A549 (cell line): ENCODE results near the gene SGTA. TPM values are rescaled to one million over a fixed set of nuclear protein-coding genes. Genes with fewer than 3 reads are reported as not detected.

Experiments
- ATAC-seq, 2 experiments: fragments of 200-7000 bp in 1 of 2; fragments of >200 bp in 1 of 2; cut with Nextera tagmentation in 1 of 2; cut with Tn5 transposase in 1 of 2; 3 replicates each; pipeline versions ENCODE4 v1.8.0 to v1.9.1; 2018 to 2020; ENCODE audit warnings: mild to moderate bottlenecking in 1 of 2, moderate library complexity in 1 of 2
- CTCF ChIA-PET: fragments of 300-600 bp; sonication (Branson Sonifier 250); formaldehyde crosslinking; extraction: SDS; loops from one replicate; lab custom pipeline; 2021; ENCODE audit warnings: antibody characterized with exemption, inconsistent platforms; lab: Yijun Ruan, JAX
- POLR2A ChIA-PET: fragments of 350-600 bp; formaldehyde crosslinking; extraction: SDS; loops from one replicate; lab custom pipeline; 2021; ENCODE audit warnings: antibody characterized with exemption, inconsistent platforms; lab: Yijun Ruan, JAX
- DNase-seq, 2 experiments: peaks; one replicate each; pipeline versions ENCODE4 v3.0.0 to v3.0.0-alpha.2; 2011 to 2016; ENCODE audit warnings: low read depth in 1 of 2, low spot score in 1 of 2
- FAIRE-seq: peaks from 2 replicates; lab custom pipeline; 2011; peaks lifted over from hg19 to GRCh38; lab: Jason Lieb, UNC
- H3K27ac ChIP-seq, 2 experiments: fragments of >200 bp; sonication (Bioruptor Twin); formaldehyde crosslinking; 3 replicates each; pipeline ENCODE4 v1.5.1; 2016 to 2017
- H3K4me1 ChIP-seq: fragments of >200 bp; sonication (Bioruptor Twin); formaldehyde crosslinking; 3 replicates; pipeline ENCODE4 v1.6.1; 2016
- H3K4me2 ChIP-seq: fragments of >200 bp; sonication (Bioruptor Twin); formaldehyde crosslinking; 3 replicates; pipeline ENCODE4 v1.6.1; 2016
- H3K4me3 ChIP-seq: fragments of >200 bp; sonication (Bioruptor Twin); formaldehyde crosslinking; 3 replicates; pipeline ENCODE4 v1.5.1; 2016
- H3K9me3 ChIP-seq: fragments of >200 bp; sonication (Bioruptor Twin); formaldehyde crosslinking; 3 replicates; pipeline ENCODE4 v1.6.1; 2016
- ATOH8 ChIP-seq: fragments of 250-450 bp; sonication (Bioruptor Pico); IDR thresholded peaks from 2 replicates; pipeline ENCODE4 v1.5.0; 2020; ENCODE audit warnings: low read depth, mild to moderate bottlenecking, moderate library complexity
- CEBPB ChIP-seq, 2 experiments: fragments of >200 bp in 1 of 2; sonication (Bioruptor Twin) in 1 of 2; formaldehyde crosslinking in 1 of 2; IDR thresholded peaks; 2 replicates each; pipeline ENCODE4 v1.6.1; 2012 to 2016
- CHD2 ChIP-seq: fragments of 150-350 bp; IDR thresholded peaks from 2 replicates; pipeline ENCODE4 v1.6.1; 2014; ENCODE audit warnings: low read length; ENCODE audit not compliant: partially characterized antibody
- CTCF ChIP-seq: fragments of >200 bp; sonication (Bioruptor Twin); formaldehyde crosslinking; IDR thresholded peaks from 3 replicates; pipeline ENCODE4 v1.5.1; 2016
- EHF ChIP-seq: fragments of 250-450 bp; sonication (Bioruptor Pico); IDR thresholded peaks from 2 replicates; pipeline ENCODE4 v1.5.0; 2020; ENCODE audit warnings: mild to moderate bottlenecking
- EP300 ChIP-seq, 2 experiments: fragments of >200 bp; sonication (Bioruptor Twin); formaldehyde crosslinking; IDR thresholded peaks; 2 replicates in 1 of 2; 3 replicates in 1 of 2; pipeline ENCODE4 v1.6.1; 2016 to 2017
- GATA3 ChIP-seq: IDR thresholded peaks from 2 replicates; pipeline ENCODE4 v1.6.1; 2012; ENCODE audit warnings: borderline replicate concordance
- HDAC2 ChIP-seq: fragments of 200-600 bp; sonication (generic); IDR thresholded peaks from 2 replicates; pipeline ENCODE4 v1.6.1; 2016
- HES2 ChIP-seq: fragments of >200 bp; sonication (Bioruptor Twin); formaldehyde crosslinking; IDR thresholded peaks from 2 replicates; pipeline ENCODE4 v1.6.1; 2016
- HMGXB4 ChIP-seq: fragments of 250-450 bp; sonication (Bioruptor Pico); IDR thresholded peaks from 2 replicates; pipeline ENCODE4 v1.5.0; 2021; ENCODE audit warnings: mild to moderate bottlenecking, moderate library complexity, borderline replicate concordance
- HOXA7 ChIP-seq: fragments of 250-450 bp; sonication (Bioruptor Pico); IDR thresholded peaks from 2 replicates; pipeline ENCODE4 v1.5.0; 2020; ENCODE audit warnings: mild to moderate bottlenecking, moderate library complexity
- HOXB13 ChIP-seq: fragments of 250-450 bp; sonication (Bioruptor Pico); IDR thresholded peaks from 2 replicates; pipeline ENCODE4 v1.5.0; 2020; ENCODE audit warnings: low read depth, mild to moderate bottlenecking, moderate library complexity
- JUNB ChIP-seq: fragments of >200 bp; sonication (Bioruptor Twin); formaldehyde crosslinking; IDR thresholded peaks from 2 replicates; pipeline ENCODE4 v1.6.1; 2016
- MAFK ChIP-seq: fragments of 450-650 bp; IDR thresholded peaks from 2 replicates; pipeline ENCODE4 v1.6.1; 2014; ENCODE audit not compliant: partially characterized antibody
- MAX ChIP-seq: IDR thresholded peaks from 2 replicates; pipeline ENCODE4 v1.6.1; 2012
- MAZ ChIP-seq: fragments of 150-350 bp; IDR thresholded peaks from 2 replicates; pipeline ENCODE4 v1.6.1; 2014; ENCODE audit warnings: antibody characterized with exemption, low read depth, low read length, borderline replicate concordance
- NFE2L2 ChIP-seq: fragments of 150-350 bp; conservative IDR thresholded peaks from 2 replicates; pipeline ENCODE4 v1.6.1; 2014; ENCODE audit warnings: low read length
- NPAS2 ChIP-seq: fragments of 250-450 bp; sonication (Bioruptor Pico); IDR thresholded peaks from 2 replicates; pipeline ENCODE4 v1.8.0; 2022; ENCODE audit warnings: mild to moderate bottlenecking, moderate library complexity, borderline replicate concordance
- NR3C1 ChIP-seq: fragments of >200 bp; sonication (Bioruptor Twin); formaldehyde crosslinking; IDR thresholded peaks from 3 replicates; pipeline ENCODE4 v1.6.1; 2017
- PBX3 ChIP-seq: IDR thresholded peaks from 2 replicates; pipeline ENCODE4 v1.6.1; 2012
- RAD21 ChIP-seq, 2 experiments: fragments of >200 bp in 1 of 2; sonication (Bioruptor Twin) in 1 of 2; formaldehyde crosslinking in 1 of 2; IDR thresholded peaks in 1 of 2; conservative IDR thresholded peaks in 1 of 2; 2 replicates in 1 of 2; 3 replicates in 1 of 2; pipeline ENCODE4 v1.6.1; 2012 to 2018; ENCODE audit warnings: inconsistent platforms in 1 of 2
- RFX5 ChIP-seq: fragments of 450-650 bp; IDR thresholded peaks from 2 replicates; pipeline ENCODE4 v1.7.1; 2014; ENCODE audit warnings: antibody characterized with exemption, mild to moderate bottlenecking, moderate library complexity
- RNF2 ChIP-seq: fragments of 200-600 bp; sonication (generic); IDR thresholded peaks from 2 replicates; pipeline ENCODE4 v1.6.1; 2016; ENCODE audit warnings: low read depth, mild to moderate bottlenecking, antibody characterized with exemption, moderate library complexity, borderline replicate concordance
- SMC3 ChIP-seq: fragments of >200 bp; sonication (Bioruptor Twin); formaldehyde crosslinking; IDR thresholded peaks from 3 replicates; pipeline ENCODE4 v1.6.1; 2018; ENCODE audit warnings: inconsistent platforms
- TP53 ChIP-seq: fragments of 250-450 bp; sonication (Bioruptor Pico); IDR thresholded peaks from 2 replicates; pipeline ENCODE4 v1.5.0; 2021; ENCODE audit warnings: mild to moderate bottlenecking, moderate library complexity
- ZC3H11A ChIP-seq: fragments of 450-650 bp; IDR thresholded peaks from 2 replicates; pipeline ENCODE4 v1.6.1; 2014; ENCODE audit warnings: antibody characterized with exemption, mild to moderate bottlenecking
- ZFP36 ChIP-seq: fragments of 450-650 bp; IDR thresholded peaks from 2 replicates; pipeline ENCODE4 v1.6.1; 2014; ENCODE audit warnings: borderline replicate concordance; ENCODE audit not compliant: partially characterized antibody
- WGBS: methylation state at CpG from one replicate; pipeline ENCODE4 v1.1.6; 2017; ENCODE audit errors: missing lambda C conversion rate; 5-methylcytosine and 5-hydroxymethylcytosine counted together
- polyA plus RNA-seq, 4 experiments: library from polyadenylated mRNA; depleted of rRNA in 3 of 4; stranded (reverse); fragments of >200 nt; fragmentation: RNase III in 1 of 4; extraction: RNeasy Plus Mini Kit Qiagen cat#74134 plus additional on column Dnase treatment in 1 of 4; gene quantifications; 2 replicates in 3 of 4; 3 replicates in 1 of 4; pipeline ENCODE4 v1.2.3, GENCODE V29; 2011 to 2017

SGTA gene
- polyA plus RNA-seq, 2 of the 4 experiments (the other 2 are of a cell fraction): 39.1 to 48.0 TPM

- CTCF ChIA-PET: interaction anchor here (1.5 to 1.7 kb wide), 2 partner anchors 10 to 16 kb away, joined by 3 to 5 read pairs; no protein-coding TSS in a partner anchor
- Histone ChIP-seq H3K27ac (no peak overlapping the region), H3K9me3 (no peaks in the 10 kb centered on the region), H3K4me3 (no peak overlapping the region), H3K4me2 (no peak overlapping the region), H3K4me1 (no peaks in the 10 kb centered on the region)
- 92% methylated on average over 15 of the region's 15 CpGs for WGBS
- no peak for DNase-seq
- no peak for FAIRE-seq
- POLR2A ChIA-PET: no interaction called here
- ATAC-seq: no peak
- TF ChIP-seq ATOH8 (no peak), RNF2 (no peak), HOXA7 (no peak), CEBPB (IDR thresholded peaks at IDR 0.05) (no peak), SMC3 (no peak), MAFK (no peak), MAX (no peak), ZC3H11A (no peak), ZFP36 (no peak), HMGXB4 (CRISPR knock-in tag) (no peak), GATA3 (no peak), HOXB13 (CRISPR knock-in tag) (no peak), HDAC2 (no peak), NPAS2 (CRISPR knock-in tag) (no peak), PBX3 (no peak), EP300 (IDR thresholded peaks at IDR 0.05) (no peak)
Observed at GRCh38 chr19:2765376-2765775, 17.7 kb downstream of the SGTA start.

GRCh38 chr19:2764945-2765344, 18.1 kb downstream of the SGTA start:
- no peak for ATAC-seq
- Histone ChIP-seq H3K4me1 (no peaks in the 10 kb centered on the region), H3K27ac (no peak overlapping the region), H3K9me3 (no peaks in the 10 kb centered on the region), H3K4me2 (no peak overlapping the region), H3K4me3 (no peak overlapping the region)
- ChIA-PET POLR2A (no interaction called here), CTCF (interaction anchor here (1.5 to 1.7 kb wide), 2 partner anchors 9 to 15 kb away, joined by 3 to 5 read pairs; no protein-coding TSS in a partner anchor)
- TF ChIP-seq CTCF (no peak), JUNB (no peak), EHF (CRISPR knock-in tag) (no peak), ZFP36 (no peak), MAZ (no peak), NFE2L2 (no peak), MAX (no peak), TP53 (no peak), RAD21 (conservative IDR thresholded peaks at IDR 0.05 in 1 of 2, IDR thresholded peaks at IDR 0.05 in 1 of 2) (no peak), GATA3 (no peak), RFX5 (no peak), CHD2 (no peak), ZC3H11A (no peak), HES2 (no peak), NR3C1 (no peak)
- DNase-seq: no peak
- no peak for FAIRE-seq
- WGBS: 95% methylated on average over 20 of the region's 21 CpGs
